ENCODE data around the gene THPO. TPM values are rescaled to one million over a fixed set of nuclear protein-coding genes. Genes with fewer than 3 reads are reported as not detected.

THPO gene
- total RNA-seq, 1 donor from 2014 or later, result not detected

DNA sequence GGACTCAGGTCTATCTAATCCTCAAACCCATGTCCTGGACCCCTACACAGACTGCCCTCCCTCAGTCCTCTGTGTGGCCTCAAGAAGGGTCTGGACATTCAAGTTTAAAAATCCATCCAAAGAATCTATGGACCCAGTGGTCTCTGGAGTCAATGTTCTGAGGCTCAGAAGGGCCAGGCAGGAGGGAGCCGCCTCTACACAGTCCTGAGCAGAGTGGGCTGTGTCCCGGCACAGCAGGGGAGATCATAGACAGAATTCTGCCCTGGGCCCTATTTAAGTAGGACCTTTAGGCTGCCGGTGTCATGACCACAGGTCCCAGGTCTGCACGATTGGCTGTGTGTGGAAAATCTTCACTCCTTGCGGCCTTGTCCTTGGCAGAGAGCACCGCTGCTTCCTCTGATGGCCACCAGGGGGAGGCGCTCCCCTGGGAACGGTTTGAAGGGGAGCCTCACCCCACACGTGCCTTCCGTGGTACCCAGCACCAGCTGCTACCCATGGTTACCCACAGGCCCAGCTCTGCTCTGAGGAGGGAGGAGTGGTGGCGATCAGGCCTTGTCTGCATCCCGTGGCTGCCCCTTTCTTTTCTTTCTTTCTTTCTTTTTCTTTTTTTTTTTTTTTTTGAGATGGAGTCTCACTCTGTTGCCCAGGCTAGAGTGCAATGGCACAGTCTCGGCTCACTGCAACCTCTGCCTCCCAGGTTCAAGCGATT is 39.8 kb upstream of the THPO start:
- intact Hi-C loops (cut with micrococcal nuclease), result loop anchor here (1.0 to 5.0 kb wide), 3 partner anchors 96 to 360 kb away; no protein-coding TSS in a partner anchor
- CTCF ChIA-PET, result interaction anchor here (0.7 to 1.6 kb wide), 5 partner anchors 46 to 360 kb away, joined by 3 to 7 read pairs (median 4); no protein-coding TSS in a partner anchor
- POLR2A ChIA-PET, result interaction anchor here (0.7 kb wide), 2 partner anchors 119 to 1252 kb away, joined by 4 to 7 read pairs; no protein-coding TSS in a partner anchor
- no peak overlapping the region for H3K4me3 Mint-ChIP-seq
- TF ChIP-seq, protein P1, sequence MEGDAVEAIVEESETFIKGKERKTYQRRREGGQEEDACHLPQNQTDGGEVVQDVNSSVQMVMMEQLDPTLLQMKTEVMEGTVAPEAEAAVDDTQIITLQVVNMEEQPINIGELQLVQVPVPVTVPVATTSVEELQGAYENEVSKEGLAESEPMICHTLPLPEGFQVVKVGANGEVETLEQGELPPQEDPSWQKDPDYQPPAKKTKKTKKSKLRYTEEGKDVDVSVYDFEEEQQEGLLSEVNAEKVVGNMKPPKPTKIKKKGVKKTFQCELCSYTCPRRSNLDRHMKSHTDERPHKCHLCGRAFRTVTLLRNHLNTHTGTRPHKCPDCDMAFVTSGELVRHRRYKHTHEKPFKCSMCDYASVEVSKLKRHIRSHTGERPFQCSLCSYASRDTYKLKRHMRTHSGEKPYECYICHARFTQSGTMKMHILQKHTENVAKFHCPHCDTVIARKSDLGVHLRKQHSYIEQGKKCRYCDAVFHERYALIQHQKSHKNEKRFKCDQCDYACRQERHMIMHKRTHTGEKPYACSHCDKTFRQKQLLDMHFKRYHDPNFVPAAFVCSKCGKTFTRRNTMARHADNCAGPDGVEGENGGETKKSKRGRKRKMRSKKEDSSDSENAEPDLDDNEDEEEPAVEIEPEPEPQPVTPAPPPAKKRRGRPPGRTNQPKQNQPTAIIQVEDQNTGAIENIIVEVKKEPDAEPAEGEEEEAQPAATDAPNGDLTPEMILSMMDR (IDR thresholded peaks at IDR 0.05), result peak; percentile 71
- H3K36me3 Mint-ChIP-seq (ENCODE audit: low read depth), result no peaks in the 10 kb centered on the region
- no peak overlapping the region for H3K27ac Mint-ChIP-seq
- ATAC-seq (ENCODE audit: low read depth) (peak; percentile 100), DNase-seq (peak; percentile 65)
- H3K9me3 Mint-ChIP-seq, result no peaks in the 10 kb centered on the region
- H3K27me3 Mint-ChIP-seq, result no peaks in the 10 kb centered on the region
- peaks cover 2% of the 10 kb centered on the region for H3K4me1 Mint-ChIP-seq

DNA sequence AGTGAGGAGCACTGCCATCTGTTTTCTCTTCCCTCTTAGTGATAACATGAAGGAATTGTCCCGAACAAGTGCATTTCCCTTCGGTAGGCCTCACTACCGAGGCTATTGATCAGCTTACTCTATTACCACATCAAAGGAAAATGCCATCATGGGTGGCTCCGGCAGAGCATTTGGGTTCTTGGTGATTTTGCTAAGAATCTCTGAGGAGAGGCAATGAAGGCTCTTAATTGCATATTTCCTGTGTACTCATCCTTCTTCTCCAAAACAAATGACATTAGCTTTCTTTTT is 37.1 kb upstream of the THPO start:
- no peak for ATAC-seq (ENCODE audit: low read depth)
- Mint-ChIP-seq H3K36me3 (ENCODE audit: low read depth) (no peaks in the 10 kb centered on the region), H3K9me3 (no peaks in the 10 kb centered on the region), H3K4me3 (no peak overlapping the region), H3K27ac (no peak overlapping the region), H3K4me1 (peaks cover 2% of the 10 kb centered on the region), H3K27me3 (peaks cover 5% of the 10 kb centered on the region)
- ChIA-PET CTCF (interaction anchor here (0.7 kb wide), 1 partner anchor 99 kb away, joined by 4 read pairs; no protein-coding TSS in a partner anchor), POLR2A (no interaction called here)
- TF ChIP-seq, protein P1 (IDR thresholded peaks at IDR 0.05), result no peak
- intact Hi-C loops (cut with micrococcal nuclease), result loop anchor here (5.0 kb wide), 1 partner anchor 362 kb away; no protein-coding TSS in a partner anchor
- no peak for DNase-seq

DNA sequence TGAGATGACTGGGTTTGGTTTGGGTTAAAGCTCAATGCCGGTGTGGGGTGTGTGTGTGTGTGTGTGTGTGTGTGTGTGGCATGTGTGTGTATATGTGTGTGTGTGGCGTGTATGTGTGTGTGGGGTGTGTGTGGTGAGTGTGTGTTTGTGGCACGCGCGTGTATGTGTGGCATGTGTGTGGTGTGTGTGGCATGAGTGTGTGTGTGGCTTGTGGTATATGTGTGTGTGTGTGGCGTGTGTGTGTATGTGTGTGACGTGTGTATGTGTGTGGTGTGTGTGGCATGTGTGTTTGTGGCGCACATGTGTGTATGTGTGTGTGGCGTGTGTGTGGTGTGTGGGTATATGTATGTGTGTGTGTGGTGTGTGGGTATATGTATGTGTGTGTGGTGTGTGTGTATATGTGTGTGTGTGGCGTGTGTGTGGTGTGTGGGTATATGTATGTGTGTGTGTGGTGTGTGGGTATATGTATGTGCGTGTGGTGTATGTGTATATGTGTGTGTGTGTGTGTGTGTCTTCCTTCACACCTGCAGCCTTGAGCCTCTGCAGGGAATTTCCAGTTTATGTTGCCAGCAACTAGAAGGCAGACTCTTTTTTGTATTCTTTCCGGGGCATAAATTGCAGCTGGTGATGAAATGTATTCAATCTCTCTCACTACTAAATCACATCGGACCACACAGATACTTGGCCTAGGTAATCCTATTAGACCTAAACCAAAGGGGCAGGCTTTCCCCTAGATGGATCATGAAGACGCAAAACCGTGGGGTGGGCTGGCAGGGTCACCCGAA is 36.6 kb upstream of the THPO start:
- H3K36me3 Mint-ChIP-seq (ENCODE audit: low read depth), result no peaks in the 10 kb centered on the region
- POLR2A ChIA-PET, result no interaction called here
- CTCF ChIA-PET, result no interaction called here
- DNase-seq, result no peak
- no peak overlapping the region for H3K4me3 Mint-ChIP-seq
- TF ChIP-seq, protein P1 (IDR thresholded peaks at IDR 0.05), result no peak
- intact Hi-C loops (cut with micrococcal nuclease), result loop anchor here (5.0 kb wide), 1 partner anchor 363 kb away; no protein-coding TSS in a partner anchor
- no peak for ATAC-seq (ENCODE audit: low read depth)
- H3K27me3 Mint-ChIP-seq, result peaks cover 7% of the 10 kb centered on the region
- no peak overlapping the region for H3K27ac Mint-ChIP-seq
- no peaks in the 10 kb centered on the region for H3K9me3 Mint-ChIP-seq
- H3K4me1 Mint-ChIP-seq, result peaks cover 2% of the 10 kb centered on the region

DNA sequence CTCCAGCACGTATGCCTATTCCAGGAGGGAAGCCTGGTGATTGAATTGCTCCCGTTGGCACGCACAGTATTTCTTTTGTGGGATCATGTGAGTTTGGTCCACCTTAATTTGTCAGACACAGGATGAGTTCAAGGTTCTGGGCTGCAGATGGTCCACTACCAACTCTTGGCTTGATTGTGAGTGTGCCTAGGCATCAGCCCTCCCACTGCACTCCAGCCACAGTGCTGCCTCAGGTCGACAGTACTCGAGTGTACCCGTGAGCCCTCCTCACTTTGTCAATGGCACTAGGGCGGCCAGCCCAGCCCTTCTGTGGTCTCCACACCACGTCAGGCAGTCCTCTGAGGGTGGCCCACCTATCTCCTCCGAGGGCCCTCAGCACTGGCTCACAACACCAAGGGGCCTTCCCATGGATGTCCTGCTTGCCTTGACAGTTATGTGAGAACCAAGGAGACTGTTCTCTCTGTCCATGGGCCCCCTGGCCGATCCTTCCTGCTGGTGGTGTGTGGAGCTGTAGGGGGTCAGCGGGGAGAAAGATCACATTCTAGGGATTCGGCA is 32.0 kb upstream of the THPO start:
- ATAC-seq (ENCODE audit: low read depth) (no peak), DNase-seq (no peak)
- Mint-ChIP-seq H3K36me3 (ENCODE audit: low read depth) (no peaks in the 10 kb centered on the region), H3K27ac (no peak overlapping the region), H3K27me3 (peaks cover 8% of the 10 kb centered on the region), H3K9me3 (no peaks in the 10 kb centered on the region), H3K4me3 (no peak overlapping the region), H3K4me1 (no peaks in the 10 kb centered on the region)
- TF ChIP-seq, protein P1 (IDR thresholded peaks at IDR 0.05), result no peak
- POLR2A ChIA-PET, result no interaction called here
- intact Hi-C loops (cut with micrococcal nuclease), result no loop called here
- CTCF ChIA-PET, result no interaction called here
